Keratinocyte (primary cell): Measurements from ENCODE around the gene GCSAM.

Experiments
- EZH2 ChIP-seq: IDR thresholded peaks from one replicate; pipeline ENCODE4 v1.6.1; 2012; ENCODE audit warnings: inconsistent platforms, mild to moderate bottlenecking, low read length, moderate library complexity
- TF ChIP-seq, protein P1 (sequence below), 3 experiments: IDR thresholded peaks in 1 of 3; conservative IDR thresholded peaks in 1 of 3; optimal IDR thresholded peaks in 1 of 3; 2 replicates in 2 of 3; 3 replicates in 1 of 3; pipeline versions ENCODE3 to v1.5.1; 2011; ENCODE audit warnings: low read length in 3 of 3, mild to moderate bottlenecking in 3 of 3, moderate library complexity in 2 of 3, control low read depth in 1 of 3, inconsistent platforms in 1 of 3; ENCODE audit not compliant: insufficient read depth in 2 of 3; ENCODE audit errors: extremely low read depth in 1 of 3

DNA sequence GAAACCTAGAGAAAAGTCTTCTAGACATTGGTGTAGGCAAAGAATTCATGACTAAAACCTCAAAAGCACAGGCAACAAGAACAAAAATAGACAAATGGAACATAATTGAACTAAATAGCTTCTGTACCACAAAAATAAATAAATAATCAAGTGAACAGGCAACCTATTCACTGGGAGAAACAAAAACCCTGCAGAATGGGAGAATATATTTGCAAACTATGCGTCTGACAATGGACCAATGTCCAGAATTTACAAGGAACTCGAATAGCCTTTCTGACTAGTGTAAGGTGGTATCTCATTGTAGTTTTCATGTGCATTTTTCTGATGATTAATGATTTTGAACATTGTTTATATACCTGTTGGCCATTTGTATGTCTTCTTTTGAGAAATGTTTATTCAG, 37.0 kb upstream of the GCSAM start:
- TF ChIP-seq, protein P1, sequence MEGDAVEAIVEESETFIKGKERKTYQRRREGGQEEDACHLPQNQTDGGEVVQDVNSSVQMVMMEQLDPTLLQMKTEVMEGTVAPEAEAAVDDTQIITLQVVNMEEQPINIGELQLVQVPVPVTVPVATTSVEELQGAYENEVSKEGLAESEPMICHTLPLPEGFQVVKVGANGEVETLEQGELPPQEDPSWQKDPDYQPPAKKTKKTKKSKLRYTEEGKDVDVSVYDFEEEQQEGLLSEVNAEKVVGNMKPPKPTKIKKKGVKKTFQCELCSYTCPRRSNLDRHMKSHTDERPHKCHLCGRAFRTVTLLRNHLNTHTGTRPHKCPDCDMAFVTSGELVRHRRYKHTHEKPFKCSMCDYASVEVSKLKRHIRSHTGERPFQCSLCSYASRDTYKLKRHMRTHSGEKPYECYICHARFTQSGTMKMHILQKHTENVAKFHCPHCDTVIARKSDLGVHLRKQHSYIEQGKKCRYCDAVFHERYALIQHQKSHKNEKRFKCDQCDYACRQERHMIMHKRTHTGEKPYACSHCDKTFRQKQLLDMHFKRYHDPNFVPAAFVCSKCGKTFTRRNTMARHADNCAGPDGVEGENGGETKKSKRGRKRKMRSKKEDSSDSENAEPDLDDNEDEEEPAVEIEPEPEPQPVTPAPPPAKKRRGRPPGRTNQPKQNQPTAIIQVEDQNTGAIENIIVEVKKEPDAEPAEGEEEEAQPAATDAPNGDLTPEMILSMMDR (optimal IDR thresholded peaks at IDR 0.05 in 1 of 3, IDR thresholded peaks at IDR 0.05 in 1 of 3, conservative IDR thresholded peaks at IDR 0.05 in 1 of 3; ENCODE audit: extremely low read depth in 1 of 3, insufficient read depth in 2 of 3, low read length in 3 of 3), result no peak
- no peak for TF ChIP-seq EZH2
